CD4-positive, alpha-beta T cell treated with Interleukin-1 beta for 1 hour (primary cell): Measurements from ENCODE around the gene EFNA2.
"Not testable (repeated sequence)": the region's sequence is repeated elsewhere in the genome, so short reads cannot be mapped to it uniquely, and the experiment has no call there.

Source experiments
- DNase-seq, 2 donors: peaks; one replicate each; pipeline ENCODE4 v3.0.0-alpha.2; 2020 to 2022

EFNA2 gene

DNA sequence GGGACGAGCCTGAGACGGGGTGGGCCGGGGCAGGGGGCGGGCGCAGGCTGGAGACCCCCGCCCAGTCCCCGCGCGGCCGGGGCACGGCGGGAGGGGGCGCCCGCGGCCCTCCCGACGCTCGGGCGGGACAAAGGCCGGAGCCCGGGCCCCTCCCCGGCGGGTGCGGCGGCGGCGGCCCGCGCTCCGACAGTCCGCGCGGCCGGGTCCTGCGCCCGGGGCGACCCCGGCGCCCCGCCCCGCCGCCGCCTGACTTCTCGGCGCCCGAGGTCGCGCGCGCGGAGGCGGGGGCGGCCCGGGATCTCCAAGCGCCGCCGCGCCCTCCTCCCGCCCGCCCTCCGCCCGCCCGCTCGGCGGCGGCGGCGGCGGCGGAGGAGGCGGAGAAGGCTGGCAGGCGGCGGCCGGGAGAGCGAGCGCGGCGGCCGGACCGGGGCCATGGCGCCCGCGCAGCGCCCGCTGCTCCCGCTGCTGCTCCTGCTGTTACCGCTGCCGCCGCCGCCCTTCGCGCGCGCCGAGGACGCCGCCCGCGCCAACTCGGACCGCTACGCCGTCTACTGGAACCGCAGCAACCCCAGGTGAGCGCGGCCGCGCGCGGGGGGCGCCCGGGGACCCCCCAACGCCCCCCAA lies at the start of gene EFNA2:
Gene EFNA2 (plus strand): TSS at position 137 of the 624 bp plus-strand sequence. CDS start 296 bp downstream, at position 433.
- DNase-seq = no peak

DNA sequence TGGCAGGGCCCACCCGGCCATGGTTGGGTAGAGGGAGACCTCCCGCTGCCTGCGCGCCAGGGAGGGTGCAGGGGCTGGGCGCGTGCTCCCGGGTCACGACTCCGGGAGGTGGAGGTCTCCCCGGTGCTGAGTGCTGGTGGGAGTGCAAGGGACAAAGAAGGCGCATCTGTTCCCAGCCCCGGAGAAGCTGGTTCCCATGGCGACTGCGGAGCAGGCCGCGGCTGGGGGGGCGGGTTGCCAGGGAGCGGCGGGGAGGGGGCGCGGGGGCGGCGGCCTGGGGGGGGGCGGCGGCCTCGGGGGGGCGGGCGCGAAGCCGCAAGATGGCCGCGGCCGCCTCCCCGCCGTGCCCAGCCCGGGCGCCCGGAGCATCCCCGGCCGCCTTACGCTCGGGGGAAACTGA lies 49.1 kb upstream of the EFNA2 start:
- DNase-seq = no peak

DNA sequence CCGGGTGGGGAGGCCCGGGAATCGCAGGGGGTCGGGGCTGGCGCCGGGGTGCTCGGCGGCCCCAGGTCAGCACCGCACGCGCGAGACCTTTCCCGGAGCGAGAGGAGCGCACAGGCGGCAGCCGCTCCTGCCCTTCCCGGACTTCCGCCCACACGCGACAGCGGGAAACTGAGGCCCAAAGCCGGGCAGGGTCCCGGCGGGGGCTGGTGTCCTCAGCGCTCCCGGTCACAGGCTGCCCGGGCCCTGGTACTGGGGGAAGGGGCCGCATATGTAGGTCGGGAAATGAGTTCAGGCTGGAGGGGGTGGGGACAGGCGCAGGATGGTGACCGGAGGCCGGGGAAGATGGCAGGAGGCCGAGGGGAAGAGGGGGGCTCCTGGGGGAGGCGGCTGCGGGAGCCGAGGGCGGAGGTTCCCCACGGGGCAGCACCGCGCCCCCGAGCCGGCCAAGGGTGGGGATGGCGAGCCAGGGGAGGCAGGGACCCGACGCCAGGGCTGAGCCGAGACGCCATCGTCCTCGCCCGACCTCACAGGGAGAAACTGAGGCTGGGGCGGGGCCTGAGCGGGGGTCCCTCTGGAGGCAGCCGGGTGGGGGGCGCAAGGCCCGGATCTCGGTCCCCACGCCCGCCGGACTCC lies 48.5 kb upstream of the EFNA2 start:
- DNase-seq = no peak

DNA sequence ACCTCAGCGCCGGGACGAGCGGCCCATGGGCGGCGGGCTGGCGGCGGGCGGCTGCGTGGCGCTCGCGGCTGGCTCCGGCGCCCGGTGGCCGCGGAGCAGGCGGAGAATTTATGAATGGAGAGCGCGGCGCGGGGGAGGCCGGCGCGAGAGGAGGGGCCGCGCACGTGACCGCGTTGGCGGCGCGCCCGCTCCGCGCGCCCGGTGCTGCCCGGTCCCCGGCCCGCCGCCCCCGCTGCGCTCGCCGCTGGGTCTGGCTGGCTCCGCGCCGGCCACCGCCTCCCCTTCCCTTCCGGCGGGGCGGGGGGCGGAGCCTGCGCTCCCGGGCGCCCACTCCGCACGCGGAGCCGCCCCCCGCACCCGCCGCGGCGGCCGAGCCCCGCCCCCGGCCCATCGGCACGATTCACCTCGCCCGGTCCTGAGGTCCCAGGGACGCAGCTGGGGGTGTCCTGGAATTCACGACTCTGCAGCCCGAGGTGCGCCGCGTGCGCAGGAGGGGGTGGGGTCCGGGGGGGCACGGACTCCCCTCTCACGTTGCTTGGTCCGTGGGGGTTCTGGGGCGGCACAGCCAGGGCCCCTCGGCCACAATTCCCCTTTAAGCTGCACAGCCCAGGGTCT lies 47.8 kb upstream of the EFNA2 start, which contains the start of gene CBARP:
Gene CBARP (minus strand): TSS at position 252 of the 615 bp plus-strand sequence. CDS start 1,905 bp downstream, outside the sequence.
- DNase-seq = peak in 1 of 2 donors; percentile 33

DNA sequence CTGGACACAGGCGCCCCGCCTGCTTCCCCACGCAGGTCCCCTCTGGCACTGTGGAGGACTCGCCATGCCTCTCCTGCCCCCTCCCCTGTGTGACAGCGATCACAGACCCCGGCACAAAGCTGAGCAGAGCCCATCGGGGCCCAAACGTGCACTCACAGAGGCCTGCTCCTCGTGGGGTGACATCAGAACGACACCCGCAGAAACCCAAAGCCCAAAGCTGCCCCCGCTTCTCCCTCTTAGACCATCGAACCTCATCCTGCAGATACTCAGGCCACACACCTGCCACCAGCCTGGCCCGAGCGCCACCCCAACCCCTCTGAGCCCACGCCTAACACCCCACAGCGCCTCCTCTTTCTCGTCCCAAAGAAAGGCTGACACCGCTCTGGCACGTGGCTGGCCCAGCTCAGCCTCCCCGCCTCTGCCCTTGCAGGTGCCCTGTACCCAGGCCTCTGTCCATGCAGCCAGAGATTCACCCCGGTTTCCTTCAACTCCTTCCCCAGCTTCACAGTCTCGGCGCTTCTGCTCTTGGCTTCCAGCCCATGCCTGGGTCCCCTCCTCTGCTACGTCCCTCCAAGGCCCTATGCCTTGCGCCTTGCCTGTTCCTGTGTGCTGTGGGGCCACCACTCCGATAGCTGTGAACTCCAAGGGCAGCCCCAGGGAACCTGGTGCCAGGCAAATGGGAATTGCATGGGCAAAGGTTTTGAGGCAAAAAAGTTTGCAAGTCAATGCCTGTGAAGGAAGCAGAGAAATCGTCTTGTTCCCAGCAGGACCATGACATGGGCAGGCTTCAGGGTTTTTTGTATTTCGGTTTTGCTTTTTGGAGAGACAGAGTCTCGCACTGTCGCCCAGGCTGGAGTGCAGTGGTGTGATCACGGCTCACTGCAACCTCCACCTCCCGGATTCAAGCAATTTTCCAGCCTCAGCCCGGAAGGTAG lies 47.0 kb upstream of the EFNA2 start:
- DNase-seq = no peak

DNA sequence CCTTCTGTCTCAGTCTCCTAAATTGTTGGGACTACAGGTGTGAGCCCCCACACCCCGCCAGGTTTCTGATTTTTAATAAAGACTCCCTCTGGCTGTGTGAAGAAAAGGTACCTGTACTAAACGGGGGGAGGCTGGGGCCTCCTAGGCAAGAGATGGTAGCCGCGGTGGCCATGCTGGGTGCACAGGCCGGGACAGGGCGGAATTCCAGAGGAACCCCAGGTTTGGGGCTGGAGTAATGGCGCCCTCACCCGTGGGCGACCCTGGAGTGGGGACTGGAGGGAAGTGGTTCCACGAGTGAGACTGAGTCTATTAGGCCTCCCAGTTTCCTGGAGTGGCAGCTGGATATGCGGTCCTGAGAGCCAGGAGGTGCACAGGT lies 46.3 kb upstream of the EFNA2 start:
- DNase-seq = no peak

DNA sequence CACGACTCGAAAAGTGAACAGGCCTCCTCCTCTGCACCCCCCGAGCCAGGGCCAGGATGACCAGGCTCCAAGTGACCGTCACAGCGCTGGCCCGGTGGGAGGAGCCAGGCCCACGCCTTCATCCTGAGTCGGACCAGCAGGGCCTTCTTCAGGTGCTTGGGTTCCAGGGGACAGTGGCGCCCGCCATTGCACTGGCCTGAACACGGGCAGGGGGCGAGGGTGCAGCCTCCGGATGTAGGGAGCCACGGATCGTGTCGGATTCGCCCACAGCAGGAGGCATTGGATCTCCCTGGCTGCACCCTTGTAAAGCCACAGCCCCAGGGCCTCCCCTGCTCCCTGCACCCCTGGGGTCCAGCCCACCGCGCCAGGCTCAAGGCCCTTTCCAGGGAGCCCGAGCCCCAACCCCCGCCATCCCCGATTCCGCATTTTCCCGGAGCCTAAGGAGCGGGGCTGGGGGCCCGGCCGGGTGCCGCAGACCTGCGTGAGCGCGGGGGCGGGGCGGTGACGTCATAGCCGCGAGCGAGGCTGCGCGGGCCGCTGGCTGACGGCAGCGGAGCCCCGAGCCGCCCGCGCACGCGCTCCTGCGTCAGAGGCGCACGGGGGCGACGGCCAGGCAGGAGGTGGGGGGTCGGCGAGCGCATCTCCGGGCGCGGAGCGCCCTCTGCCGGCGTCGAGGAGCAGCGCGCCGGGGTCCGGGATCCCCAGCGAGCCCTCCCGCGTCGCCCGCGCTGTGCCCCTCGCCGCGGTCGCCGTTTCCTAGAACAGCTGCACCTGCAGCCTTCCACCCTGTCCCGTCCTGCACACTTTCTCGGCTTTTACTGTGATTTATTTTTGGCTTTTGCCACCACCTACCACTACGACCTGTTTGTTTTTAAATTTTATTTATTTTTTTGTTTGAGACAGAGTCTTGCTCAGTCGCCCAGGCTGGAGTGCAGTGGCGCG lies 45.6 kb upstream of the EFNA2 start:
- peak; percentile 91 to 94 for DNase-seq

DNA sequence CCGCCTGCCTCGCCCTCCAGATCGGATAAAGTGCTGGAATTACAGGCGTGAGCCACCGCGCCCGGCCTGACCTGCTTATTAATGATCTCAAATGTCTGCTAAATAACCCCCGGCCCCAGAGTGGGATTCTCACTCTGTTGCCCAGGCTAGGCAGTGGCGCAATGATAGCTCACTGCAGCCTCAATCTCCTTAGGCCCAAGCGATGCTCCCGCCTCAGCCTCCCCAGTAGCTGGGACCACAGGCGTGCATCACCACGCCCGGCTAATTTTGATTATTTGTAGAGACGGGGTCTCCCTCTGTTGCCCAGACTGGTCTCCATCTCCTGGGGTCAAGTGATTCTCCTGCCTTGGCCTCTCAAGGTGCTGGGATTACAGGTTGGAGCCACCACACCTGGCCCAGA lies 44.7 kb upstream of the EFNA2 start:
- DNase-seq = no peak

DNA sequence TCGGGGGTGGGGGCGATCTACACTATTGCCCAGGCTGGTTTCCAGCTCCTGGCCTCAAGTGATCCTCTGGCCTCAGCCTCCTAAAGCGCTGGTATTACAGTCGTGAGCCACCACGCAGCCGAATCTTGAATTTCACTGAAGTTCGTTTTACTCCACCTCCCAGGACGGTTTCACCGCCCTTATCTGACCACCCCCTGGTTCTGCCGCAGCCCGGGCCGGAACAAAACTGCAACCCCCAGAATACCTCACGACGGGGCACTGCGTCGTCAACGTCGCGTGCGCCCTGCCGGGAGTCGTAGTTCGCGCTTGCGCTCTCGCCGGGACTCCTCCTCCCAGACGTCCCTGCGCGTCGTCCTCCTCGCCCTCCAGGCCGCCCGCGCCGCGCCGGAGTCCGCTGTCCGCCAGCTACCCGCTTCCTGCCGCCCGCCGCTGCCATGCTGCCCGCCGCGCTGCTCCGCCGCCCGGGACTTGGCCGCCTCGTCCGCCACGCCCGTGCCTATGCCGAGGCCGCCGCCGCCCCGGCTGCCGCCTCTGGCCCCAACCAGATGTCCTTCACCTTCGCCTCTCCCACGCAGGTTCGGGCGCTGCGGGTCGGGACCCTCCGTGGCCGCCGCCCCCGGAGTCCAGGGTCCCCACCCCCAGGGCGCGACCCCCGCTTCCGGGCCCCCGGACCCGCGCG lies 44.1 kb upstream of the EFNA2 start, which contains the start of gene ATP5F1D:
Gene ATP5F1D (plus strand): TSS at position 335 of the 679 bp plus-strand sequence. CDS start 100 bp downstream, at position 435.
- peak; percentile 93 to 94 for DNase-seq

DNA sequence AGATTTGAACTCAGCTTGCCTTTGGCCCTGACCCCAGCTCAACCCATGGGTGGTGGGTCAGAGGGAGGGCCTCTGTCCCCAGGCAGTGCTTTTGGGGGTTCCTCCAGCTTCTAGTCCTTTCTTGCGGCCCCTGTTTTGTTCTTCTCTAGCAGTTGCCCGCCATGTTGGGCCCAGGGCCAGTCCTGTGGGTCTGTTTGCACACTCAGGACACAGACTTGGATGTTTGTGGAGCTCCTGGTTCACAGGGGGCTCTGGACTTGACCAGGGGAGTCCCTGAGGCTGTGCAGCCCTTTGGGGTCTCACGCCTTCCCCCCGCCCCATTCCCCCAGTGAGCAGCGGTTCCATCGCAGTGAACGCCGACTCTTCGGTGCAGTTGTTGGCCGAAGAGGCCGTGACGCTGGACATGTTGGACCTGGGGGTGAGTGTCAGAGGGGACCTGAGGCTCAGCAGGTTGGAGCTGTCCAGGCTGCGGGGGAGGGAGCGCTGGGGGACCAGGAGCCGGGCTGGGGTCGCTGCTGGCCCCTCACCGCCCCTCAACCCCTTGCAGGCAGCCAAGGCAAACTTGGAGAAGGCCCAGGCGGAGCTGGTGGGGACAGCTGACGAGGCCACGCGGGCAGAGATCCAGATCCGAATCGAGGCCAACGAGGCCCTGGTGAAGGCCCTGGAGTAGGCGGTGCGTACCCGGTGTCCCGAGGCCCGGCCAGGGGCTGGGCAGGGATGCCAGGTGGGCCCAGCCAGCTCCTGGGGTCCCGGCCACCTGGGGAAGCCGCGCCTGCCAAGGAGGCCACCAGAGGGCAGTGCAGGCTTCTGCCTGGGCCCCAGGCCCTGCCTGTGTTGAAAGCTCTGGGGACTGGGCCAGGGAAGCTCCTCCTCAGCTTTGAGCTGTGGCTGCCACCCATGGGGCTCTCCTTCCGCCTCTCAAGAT lies 41.6 kb upstream of the EFNA2 start:
- DNase-seq = peak; percentile 88 to 89

DNA sequence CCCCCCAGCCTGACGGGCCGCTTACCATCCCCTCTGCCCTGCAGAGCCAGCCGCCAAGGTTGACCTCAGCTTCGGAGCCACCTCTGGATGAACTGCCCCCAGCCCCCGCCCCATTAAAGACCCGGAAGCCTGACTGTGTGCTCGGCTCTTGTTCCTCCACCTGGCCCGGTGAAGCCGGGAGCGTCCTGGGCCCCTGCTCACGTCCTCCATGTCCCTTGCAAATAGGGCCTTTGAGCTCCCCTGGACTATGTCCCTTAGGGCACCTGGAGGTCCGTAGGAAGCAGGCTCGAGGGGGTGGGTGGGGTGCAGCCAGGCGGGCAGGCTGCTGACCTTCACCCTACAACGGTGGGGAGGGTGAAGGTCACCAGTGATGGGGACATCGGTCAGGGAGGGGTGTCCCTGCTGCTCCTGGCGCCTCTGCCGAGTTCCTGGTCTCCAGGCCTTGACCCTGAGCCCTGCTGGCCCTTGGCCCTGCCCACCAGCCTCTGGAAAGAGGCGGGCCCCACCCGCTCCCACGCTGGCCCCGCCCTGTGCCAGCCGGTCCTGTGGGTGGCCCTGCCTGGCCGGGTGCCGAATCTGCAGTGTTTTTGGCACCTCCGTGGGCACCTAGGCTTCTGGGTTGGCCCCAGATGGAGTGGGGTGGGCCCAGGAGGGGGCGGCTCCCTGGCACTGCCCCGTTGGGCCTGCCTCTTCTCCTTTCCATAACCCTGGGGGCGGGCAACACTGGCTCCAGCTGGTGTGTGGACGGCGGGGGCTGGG lies 40.8 kb upstream of the EFNA2 start:
- DNase-seq = no peak

DNA sequence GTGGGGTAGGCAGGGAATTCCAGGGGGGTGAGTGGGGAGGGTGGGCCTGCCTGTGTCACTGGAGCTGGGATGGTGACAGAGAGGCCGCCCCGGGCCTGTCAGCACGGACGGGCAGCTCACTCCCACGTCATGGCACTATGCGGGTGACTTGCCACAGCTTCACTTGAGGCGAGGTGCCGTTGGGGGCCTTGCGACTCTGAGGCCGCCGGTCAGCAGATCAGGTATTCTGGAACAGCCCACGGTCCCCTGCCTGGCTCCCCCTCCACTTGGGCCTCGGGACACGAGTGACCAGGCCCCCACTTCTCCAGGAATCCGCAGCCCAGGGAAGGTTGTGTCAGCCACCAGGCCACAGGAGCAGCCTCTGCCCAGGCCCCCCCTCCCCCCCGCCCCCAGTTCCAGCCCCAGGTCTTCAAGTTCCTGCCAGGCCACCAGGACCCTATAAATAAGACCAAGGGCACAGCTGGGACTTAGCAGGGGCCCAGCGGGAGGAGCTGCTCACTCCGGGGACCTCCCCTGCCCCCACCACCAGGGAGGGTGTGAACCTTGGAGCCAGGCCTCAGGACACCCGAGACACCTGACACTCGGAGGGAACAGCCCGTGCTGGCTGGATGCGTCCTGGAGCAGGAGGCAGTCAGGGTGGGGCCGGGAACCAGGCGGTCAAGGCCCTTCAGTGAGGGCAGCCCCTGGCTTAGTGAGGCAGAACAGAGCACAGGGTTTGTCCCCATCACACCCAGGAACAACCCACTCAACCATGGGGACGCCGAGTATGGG lies 40.0 kb upstream of the EFNA2 start:
- DNase-seq = no peak

DNA sequence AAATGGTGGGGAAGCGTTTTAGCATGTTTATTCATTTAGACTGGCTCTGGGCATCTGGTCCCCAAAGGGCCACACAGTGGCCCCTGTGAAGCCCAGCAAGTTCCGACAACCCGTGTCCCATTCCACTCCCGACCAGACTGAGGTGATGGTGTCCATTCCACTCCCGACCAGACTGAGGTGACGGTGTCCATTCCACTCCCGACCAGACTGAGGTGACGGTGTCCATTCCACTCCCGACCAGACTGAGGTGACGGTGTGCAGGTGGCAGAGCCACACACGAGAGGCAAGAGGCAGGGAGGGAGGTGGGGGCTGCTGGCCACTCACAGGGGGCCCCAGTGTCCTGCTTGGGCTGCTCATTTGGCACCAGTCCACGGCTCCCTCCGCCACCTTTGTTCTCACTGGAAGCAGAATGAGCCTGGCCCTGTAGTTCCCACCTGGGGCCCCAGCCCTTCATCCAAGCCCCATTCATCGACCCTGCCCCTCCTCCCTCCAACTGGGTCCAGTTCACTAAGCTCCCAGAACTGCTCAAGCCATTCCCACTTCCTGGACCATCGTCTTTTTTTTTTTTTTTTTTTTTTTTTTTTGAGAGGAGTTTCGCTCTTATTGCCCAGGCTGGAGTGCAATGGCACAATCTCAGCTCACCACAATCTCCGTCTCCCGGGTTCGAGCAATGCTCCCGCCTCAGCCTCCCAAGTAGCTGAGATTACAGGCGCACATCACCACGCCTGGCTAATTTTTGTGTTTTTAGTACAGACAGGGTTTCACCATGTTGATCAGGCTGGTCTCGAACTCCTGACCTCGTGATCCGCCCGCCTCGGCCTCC lies 39.2 kb upstream of the EFNA2 start:
- not testable (repeated sequence) for DNase-seq

DNA sequence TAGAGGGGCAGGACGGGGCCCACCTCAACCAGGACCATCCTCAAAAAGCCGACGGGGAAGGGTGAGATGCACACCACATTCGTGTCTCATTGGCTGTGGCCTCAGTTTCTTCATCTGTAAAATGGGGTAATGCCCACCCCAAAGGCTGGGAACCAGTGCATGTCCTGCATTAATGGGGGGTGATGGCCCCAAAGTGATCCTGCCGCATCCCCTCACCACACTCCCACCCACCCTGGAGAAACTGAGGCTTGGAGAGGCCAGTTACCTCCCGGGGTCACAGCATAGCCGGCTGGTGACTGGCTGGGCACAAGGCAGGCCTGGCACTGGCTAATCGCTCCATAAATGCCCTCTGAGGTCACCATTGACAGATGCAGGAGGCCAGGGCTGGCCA lies 37.9 kb upstream of the EFNA2 start:
- no peak for DNase-seq

DNA sequence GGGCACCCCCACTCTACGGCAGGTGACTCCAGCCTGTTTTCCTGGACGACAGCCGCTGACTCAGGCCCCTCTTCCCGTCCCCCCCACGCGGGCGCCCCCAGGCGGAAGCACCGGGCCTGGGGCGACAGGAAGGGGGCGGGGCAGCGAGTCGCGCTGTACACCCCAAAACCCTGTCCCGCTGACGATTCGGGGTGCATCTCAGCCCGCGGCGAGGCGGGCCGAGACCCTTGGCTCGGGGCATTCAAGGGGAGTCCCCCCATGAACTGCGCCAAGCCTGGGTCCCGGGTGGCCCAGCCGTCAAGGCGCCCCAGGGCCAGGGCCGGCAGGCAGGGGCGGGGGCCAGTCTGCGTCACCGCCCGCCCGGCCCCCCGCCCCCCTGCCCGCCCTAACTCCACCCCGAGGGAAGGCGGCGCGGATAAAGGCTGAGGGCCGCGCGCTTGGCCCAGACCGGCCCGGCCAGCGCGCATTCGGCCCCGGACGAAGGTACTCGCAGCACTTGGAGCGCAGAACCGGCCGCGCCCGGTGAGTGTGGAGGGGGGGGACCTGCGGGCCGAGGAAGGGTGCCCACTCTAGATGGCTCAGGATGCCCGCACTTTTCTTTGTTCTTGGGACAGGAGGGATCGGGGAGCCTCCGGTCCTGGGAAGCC lies 37.4 kb upstream of the EFNA2 start, which contains the start of gene MIDN:
Gene MIDN (plus strand): TSS at position 445 of the 647 bp plus-strand sequence. CDS start 1,714 bp downstream, outside the sequence.
- DNase-seq = peak; percentile 80 to 81

DNA sequence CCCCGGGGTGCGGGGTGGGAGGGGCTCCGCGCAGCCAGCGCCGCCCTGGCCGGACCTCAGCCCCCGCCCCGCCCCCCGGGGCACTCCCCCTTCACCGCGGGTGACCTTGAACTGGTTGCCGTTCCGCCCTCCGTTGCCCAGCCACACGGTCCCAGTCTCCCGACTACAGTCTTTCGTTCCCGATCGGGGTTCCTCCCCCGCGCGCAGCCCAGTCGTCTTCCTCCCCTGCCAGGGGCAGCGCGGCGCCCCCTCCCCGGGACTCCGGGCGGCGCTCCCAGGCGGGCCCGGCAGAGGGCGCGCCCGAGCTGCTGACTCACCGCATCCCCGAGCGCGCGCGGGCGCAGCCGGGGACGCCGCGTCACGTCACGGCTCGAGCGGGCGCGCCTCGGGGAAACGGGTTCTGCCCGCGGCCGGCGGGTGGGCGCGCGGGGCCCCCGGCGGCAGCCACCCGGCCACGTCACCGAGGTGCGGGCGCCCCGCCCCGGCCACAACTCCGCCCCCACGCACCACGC lies 36.8 kb upstream of the EFNA2 start:
- DNase-seq = peak; percentile 88 to 89
